ENCODE data around the gene KLHL29.
"Not testable (repeated sequence)": the region's sequence is repeated elsewhere in the genome, so short reads cannot be mapped to it uniquely, and the experiment has no call there.

Gene KLHL29

DNA sequence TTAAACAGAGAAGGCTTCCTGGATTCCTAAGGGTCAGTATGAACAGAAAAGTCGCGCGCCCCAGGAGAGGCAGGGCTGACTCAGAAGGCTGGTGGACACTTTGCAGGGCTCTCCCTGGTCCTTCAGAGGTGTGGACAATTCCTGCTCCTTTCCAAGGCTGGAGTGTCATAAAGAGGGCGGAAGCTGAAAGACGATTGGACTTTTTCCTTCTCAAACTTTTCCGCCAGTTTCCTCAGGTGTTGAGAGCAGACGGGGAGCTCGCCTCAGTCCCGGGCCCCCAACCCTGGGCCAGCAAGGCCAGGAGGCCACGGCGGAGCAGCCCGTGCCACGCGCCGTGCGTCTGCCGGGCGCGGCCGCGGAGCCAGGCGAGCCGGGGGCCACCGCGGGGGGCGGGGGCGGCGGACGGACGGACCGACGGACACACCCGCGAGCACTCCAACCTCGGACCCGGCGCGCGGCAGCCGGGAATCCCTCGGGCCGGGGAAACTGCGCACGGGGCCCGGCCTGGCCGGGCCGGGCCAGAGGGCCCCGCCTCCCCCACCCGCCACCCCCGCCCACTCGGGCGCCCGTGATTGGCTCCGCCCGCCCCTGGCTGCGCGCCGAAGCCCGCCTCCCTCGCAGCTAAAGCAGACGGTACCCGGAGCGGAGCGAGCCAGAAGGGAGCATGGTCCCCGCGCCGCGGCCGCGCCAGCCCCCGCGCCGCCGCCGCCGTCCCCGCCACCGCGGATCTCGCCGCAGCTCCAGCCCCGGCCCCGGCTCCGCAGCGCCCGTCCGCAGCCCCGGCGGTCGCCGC, at the start of gene KLHL29:
Gene KLHL29 (plus strand): TSS at position 629 of the 793 bp plus-strand sequence. CDS start 177,018 bp downstream, outside the sequence.
- DNase-seq, result peak; percentile 77

DNA sequence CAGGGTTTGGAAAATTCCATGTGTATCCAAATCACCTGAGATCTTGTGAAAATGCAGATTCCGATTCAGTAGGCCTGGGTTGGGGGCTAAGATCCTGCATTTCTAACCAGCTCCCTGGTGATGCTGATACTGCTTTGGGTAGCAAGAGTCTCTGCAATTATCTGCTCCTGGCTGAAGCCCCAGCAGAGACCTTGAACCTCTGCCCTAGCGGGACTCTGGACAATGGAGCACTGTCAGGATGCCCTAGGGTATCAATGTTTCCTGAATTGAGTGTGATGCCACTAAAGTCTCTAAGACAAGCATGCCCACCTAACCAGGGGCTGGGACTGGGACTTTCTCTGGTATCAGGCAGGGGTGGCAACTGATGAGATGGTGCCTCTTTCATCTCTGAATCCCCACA, 49.4 kb upstream of the KLHL29 start:
- DNase-seq, result no peak

DNA sequence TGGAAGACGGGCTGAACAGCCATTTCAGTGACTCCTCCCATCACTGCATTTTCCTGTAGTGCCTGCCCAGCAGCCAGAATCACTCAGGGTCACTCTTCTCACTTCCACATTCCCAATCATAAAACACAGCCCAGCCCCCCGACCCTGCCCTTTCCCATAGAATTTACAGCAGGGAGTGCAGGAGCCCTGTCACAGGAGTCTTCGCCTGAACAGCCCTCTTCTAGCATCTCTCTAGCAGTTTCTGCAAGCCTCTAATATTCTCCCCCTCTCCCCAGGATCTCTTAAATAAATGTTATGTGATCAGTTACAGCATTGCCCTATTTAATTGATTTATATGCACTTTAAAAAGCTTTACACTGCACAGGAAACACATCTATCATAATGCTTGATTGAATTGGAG, 42.9 kb upstream of the KLHL29 start:
- no peak for DNase-seq

DNA sequence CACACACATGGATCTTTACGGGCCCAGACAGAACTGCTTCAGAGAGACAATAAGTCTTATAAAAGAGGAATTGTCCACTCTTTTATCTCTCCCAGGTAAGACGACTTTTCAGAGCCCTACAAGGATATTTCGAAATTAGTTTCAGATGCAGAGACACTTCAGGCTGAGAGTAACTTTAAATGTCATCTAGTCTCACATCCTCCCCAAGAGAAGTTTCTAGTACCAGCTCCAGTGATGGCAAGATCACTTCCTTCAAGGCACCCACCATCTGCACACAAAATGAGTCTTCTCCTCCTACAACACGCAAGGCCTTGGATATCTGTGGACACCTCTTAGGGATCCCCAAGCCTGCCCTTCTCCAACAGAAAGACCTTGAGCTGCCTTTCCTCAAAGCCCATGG, 39.0 kb upstream of the KLHL29 start:
- DNase-seq, result no peak

DNA sequence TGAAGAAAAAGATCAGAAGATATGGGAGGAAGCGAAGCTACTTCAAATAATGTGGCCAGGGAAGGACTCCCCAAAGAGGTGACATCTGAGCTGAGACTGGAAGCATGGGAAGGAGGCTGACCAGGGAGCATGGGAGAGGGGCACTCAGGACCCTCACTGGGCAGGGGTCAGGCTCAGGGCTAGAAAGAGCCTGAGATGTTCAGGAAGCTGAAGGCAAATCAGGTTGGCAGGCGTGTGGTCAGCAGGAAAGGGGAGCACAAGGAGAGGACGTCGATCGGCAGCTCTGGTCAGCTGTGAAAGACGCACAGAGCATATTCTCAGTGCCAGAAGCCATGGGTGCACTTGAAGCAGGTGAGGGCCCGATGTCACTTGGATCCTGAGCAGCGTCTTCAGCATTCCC, 38.2 kb upstream of the KLHL29 start:
- DNase-seq, result no peak

DNA sequence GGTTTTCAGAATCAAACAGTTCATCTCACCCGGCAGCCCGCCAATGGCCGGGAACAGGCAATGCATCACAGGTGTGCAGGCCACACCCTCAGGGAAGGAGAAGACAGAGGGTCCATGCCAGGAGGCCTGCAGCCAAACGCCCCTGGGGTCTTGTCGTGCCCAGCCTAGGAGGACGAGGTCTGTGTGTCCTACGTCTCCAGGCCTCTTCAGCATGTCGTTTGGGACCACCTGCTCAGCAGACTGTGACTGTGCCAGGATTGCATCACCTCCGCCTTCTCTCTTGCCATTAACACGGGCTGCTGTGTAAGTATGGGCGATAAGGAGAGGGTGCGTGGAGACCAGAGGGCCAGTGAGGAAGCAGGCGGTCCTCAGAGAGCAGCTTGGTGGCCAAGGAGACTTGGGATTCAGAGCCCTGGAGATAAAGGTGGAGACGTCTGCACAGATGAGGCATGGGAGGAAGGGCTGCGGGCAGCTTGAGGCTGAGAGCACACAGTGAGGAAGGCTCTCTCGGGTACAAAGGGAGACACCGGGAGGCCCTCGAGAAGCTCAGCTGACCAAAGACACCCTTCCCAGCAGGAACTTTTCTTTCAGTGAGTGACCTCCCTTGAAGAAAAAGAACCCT, 37.4 kb upstream of the KLHL29 start:
- no peak for DNase-seq

DNA sequence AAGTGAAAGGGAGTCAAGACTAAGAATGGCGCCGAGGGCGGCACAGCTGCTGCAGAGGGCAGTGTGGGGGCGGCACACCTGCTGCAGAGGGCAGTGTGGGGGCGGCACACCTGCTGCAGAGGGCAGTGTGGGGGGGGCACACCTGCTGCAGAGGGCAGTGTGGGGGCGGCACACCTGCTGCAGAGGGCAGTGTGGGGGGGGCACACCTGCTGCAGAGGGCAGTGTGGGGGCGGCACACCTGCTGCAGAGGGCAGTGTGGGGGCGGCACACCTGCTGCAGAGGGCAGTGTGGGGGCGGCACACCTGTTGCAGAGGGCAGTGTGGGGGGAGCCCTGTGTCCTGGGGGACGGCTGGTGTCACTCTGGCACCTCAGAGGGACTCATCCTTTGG, 36.9 kb upstream of the KLHL29 start:
- DNase-seq, result not testable (repeated sequence)

DNA sequence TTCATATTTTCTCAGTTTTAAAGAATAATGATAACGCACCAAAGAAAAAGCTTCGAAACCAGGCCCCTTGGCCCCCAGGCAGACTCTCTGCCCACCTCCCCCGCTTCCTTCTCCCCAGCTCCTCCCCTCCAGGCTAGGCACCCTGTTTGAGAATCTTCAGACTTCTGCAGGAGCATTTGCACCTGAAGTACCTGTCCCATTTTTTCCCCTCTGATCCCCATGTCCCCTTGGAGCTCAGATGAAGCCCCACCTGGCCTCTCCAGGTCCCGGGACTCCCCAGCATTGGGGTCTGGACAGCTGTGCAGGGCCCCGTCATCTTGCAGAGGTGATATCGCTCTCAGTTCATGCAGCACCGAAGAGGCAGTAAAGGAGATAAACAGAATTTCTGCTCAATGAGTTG, 35.5 kb upstream of the KLHL29 start:
- no peak for DNase-seq

DNA sequence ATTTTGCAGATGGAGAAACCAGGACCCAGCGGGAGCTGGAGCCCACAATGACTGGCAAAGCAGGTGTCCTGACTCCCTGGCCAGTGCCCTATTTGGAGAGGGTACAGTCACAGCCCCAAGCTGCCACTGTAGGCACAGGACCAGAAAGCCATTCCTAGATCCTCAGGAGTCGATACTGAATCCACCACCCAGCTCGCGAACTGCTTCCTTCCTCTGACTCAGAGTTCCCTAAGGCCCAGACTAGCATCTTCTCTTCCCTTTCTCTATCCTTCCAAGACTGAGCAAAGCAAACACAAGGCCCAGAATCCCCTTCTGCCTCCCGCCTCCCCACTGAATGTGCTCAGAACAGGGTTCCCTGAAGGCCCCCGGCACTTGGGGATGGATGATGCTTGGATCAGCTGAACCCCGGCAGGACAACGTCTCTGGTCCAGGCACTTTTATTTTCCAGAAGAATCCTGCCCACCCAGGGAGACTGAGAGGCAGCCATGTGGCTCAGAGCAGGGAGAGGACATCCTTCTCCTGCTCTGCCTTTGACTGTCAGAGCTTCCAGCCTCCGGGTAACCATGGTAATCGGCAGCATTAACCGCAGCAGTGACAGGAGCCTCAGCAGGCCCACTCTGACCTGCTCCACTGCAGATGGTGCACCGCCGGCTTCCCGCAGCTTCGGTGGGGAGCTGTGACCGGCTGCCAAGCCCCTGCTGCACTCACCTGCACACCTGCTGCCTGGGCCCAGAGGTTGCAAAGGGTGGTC, 34.8 kb upstream of the KLHL29 start:
- no peak for DNase-seq

DNA sequence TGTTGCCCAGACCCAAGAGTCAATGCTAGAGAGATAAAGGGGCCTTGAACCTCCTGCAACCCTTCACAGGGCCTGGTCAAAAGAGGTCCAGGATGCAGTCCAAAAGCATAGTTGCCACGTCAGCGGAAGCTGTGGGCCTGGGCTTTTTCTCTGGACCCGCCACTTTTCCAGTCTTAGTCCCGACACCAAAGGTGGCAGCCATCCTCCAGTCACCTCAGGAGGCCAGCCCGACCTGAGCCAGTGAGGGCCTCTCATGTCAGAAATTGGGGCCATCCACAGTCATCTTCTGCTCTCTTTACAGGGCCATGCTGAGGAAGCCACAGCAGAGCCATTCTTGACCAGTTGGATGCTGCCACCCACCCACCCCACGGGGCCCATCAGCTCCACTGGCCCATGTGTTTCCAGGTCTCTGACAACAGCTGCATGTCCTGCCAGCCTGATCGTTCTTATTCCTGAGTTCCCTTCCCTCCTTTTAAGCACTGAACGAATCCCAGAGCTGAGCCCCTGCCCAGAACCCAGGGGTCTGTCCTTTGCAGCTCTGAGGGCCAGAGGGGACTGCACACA, 34.1 kb upstream of the KLHL29 start:
- DNase-seq, result no peak

DNA sequence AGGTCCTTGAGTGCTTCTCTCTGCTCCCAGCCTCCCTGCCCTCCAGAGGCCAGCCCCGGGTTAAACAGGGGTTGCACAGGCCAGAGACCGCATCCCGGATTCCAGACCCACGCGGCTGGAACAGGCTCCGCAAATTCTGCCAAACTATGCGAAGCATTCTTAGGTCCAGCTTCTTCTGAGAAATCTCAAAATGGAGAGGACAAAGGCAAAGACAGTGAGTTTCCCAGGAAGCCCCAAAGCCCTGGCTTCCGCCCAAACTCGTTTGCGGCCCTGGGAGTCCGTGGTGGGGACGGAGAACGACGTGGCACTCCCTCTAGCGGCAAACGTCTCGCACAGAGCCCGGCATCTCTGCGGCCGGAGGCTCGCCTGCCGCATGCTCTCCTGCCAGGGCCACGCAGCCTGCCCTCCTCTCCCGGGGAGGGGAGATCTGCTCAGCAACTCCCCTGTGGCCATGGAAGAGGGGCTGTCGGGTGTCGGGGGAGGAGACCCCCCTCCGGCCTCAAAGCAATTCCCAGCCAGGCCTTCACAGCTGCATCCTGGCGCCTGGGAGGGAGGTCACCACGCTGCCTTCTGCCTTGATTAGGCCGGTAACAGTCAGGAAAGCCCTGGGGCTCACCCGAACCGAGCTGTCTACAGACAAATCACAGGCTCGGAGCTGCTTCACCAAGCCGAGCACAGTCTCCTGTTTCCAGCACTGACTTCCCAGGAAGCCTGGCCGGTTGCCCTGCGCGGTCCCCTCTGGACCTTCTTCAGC, 33.4 kb upstream of the KLHL29 start:
- DNase-seq, result peak; percentile 67

DNA sequence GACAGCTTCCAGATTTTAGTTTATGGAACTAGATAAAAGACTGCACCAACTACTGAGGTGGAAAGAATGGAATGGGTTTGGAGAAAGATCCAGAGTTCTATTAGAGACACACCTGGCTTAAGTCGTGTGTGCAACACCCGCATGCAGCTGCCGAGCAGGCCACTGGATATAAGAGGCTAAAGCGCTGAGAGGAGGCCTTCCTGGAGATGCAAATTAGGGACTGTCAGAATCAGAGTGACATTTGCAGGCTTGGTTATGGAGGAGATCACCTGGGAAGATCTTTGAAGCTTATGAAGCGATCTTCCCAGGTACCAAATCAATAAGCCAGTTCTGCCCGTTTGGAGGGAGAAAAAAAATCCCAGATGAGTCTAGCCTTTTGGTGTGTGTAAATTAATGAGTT, 30.4 kb upstream of the KLHL29 start:
- DNase-seq, result no peak

DNA sequence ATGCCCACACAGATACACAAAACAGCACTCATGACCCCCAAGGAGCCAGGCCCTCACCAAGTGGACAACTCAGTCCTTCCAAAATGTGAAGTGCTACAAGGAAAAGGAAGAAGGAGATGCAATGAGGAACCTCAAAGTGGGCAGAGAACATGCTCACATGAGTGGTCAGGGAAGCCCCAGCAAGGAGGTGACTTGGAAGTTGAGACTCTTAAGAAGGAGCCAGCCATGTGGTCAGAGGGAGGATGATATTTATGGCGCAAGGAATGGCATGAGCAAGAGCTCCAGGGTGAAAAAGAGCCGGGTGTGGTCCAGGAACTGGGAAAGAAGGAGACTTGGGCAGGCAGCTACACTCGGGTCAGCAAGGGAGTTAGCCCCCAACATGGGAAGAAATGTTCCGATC, 30.0 kb upstream of the KLHL29 start:
- DNase-seq, result no peak

DNA sequence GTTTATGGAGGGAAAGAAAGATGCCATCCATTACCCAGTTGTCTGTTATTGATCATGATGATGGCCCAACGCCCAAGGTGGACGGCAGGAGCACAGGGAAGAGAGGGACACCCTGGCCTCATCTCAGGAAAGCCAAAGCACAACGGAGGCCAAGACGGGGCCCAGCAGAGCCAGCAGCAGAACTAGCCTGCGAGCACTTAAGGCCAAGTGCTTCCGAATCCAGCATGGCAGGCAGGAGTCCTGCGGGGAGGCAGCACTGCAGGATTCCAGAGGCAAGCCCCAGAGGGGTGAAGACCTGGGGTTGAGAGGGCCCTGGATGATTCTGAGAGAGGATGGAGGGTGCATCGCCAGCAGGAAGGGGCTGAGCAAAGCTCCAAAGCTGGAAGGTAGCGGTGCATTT, 28.3 kb upstream of the KLHL29 start:
- DNase-seq, result no peak

DNA sequence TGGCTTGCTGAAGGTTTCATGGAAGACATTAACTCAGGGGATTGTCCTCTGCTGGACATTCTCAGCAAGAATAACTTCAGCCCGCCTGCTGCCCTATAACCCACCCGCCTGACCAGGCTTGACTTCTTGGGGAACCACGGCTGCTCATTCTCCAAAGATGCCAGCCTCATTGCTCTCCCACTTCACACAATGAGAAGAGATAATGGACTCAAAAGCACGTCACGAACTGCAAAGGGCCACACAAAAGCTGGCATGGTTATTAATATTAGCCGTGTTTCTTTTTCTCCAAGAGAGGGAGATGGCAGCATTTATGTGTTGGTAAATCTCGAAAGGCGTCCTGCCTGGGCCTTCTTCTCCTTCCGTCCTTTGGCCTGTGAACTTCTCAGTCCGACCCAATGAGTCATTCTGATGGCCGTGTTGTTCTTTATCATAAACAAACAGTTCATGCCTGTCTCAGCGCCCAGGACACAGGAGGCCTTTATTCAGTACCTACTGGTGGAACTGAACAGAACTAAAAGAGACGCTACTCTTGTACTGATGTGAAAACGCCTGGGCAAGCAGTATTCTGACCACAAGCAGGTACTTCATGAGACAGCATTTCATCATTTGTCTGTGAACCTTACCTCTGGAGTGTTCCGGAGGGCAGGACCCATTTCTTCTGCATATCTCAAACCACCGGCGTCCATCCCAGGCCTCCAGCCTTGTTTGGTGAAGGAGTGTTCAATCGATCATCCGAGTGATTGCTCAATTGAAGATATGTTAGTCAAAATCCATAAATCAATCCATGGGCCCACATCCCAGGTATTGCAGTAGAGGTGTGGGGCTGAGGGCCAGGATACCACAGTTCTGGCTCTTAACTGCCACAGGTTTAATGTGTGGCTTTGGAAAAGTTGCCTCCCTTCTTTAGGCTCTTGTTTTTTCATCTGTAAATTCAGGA, 25.1 kb upstream of the KLHL29 start:
- no peak for DNase-seq

DNA sequence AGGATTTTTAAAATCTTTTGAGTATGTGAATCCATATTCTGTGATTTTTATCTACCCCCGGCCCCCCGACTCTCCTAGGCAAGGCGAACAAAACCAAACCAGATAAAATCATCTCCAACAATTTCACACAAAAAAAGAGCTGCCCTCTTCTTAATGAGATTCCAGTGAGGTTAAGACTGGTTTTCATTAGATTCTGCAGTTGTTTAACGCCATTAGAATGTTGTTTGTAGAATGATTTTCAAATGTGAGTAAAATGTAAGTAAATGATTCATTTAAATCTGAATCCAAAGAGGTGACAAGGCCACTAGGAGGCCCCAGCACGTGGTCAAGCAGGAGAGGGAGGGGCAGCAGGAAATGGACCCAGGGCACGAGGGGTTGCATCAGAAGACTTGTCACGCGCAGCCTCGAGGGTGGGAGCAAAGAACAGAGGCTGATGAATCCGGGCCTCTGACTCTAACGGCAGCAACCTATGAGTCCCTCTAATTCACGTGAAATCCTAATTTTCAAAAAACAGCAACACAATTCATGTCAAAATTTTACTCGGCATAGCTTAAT, 24.3 kb upstream of the KLHL29 start:
- no peak for DNase-seq

DNA sequence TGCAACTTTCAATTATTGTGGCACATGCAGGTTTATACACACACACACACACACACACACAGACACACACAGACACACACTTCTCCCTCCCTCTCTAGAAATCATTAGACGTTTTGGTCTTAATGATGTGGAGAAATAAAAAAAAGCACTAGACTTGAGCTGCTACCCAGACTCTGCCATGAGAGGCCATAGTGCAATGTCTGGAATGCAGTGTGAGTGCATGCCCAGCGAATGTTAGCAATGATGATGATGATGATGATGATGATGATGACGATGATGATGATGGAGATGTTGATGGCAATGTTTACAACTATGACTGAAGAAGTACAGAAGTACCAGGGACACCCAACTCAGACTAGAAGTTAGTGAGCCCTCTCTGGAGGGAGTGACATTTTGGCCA, 23.8 kb upstream of the KLHL29 start:
- DNase-seq, result no peak

DNA sequence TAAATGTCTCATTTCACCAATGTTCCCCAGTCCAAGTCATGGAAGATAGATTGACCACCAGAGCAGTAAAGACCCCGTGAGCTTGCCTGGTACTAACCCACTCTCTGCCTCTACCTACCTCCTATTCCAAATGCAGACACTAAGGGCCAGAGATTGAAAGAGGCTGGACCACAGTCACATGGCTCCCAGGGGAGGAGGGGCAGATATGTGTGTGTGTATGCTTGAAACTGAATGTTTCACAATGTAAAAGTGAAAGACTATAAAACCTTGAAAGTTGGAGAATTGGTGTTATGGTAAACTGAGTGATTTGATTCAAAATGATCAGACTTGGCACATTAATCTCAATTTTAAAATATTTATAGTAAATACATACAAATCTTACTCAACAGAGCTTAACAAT, 21.7 kb upstream of the KLHL29 start:
- DNase-seq, result no peak

DNA sequence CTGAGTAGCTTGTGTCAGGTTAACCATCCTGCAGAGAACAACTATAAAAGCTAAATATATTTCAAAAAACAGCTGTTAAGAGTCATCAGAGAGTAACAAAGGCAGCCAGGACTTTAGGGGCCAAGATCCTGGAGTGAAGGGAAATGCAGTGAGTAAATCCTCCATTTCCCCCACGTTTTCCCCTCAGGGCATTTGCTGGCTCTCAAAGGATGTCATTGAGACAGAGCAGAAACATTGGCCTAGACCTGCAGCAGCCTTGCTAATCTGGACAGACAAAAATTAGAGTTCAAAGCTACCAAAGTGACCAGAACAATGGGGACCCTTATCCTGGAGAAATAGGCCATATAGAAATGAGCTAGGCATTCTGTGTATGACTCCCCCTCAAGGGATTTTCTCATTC, 21.1 kb upstream of the KLHL29 start:
- DNase-seq, result no peak

DNA sequence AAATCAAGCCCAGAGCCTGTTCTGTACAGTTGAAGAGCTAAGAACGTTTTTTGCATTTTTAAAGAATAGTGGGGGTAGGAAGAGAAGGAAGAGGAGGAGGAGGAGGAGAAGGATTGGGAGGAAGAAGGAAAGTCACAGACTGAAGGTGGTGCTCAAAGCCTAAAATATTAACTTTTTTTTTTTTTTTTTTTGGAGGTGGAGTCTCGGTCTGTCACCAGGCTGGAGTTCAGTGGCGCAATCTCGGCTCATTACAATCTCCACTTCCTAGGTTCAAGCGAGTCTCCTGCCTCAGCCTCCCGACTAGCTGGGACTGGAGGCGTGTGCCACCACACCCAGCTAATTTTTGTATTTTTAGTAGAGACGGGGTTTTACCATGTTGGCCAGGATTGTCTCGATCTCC, 18.3 kb upstream of the KLHL29 start:
- no peak for DNase-seq

DNA sequence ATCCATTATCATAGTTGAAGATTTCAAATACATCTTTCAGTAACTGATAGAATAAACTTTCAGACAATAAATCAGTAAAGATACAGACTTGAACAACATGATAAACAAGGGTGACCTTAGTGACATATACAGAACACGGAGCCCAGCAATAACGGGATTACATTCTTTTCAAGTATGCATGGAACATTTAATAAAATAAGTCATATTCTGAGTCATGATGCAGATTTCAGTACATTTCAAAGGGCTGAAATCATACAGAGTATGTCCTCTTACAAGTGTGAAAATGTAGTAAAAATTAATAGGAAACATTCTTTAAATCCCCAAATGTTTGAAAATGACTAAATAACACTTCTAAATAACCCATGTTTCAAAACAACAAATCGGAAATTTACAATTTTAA, 17.2 kb upstream of the KLHL29 start:
- no peak for DNase-seq

DNA sequence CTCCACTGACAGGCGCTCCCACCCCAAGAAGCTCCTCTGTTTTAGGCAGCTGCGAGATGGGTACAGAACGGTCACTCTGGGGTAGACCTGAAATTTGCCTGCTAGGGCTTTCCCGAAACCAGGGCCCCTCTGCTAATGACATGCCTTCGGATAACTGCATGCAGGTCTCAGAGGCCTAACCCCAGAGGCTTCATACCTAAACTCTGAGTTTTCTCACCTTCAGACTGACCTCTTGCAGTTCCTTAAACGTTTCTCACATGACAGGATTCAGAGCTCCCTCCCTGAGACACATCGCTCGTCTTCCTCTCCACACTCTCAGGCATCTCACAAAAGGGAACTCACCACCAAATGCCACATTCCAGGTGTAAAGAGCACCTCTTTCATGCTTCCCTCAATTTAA, 11.3 kb upstream of the KLHL29 start:
- DNase-seq, result no peak

Measured in activated CD4-positive, alpha-beta T cell treated with anti-CD3 and anti-CD28 coated beads, Interleukin-10, Interleukin-2, amounts not matched to agents 100 ng/mL and 50 ng/mL, durations not matched to agents 16 hours and 8 hours (primary cell).